GM23338 (cell line): ENCODE results near the gene SLC2A1.

Source experiments
- CREB1 ChIP-seq: fragments of 250-450 bp; sonication (Bioruptor Pico); IDR thresholded peaks from 2 replicates; pipeline ENCODE4 v1.5.0; 2020; ENCODE audit warnings: low read depth, mild to moderate bottlenecking, moderate library complexity
- CTCF ChIP-seq, 2 experiments: fragments of 200-600 bp in 1 of 2; sonication (generic) in 1 of 2; conservative IDR thresholded peaks; 2 replicates each; pipeline versions ENCODE4 v1.5.1 to v1.6.1; 2016 to 2017; ENCODE audit warnings: antibody characterized with exemption in 2 of 2, low read depth in 2 of 2, mild to moderate bottlenecking in 2 of 2, moderate library complexity in 1 of 2
- ETS1 ChIP-seq: IDR thresholded peaks from 2 replicates; pipeline ENCODE4 v1.6.1; 2016; ENCODE audit warnings: antibody characterized with exemption
- EZH2 ChIP-seq: fragments of 200-600 bp; sonication (generic); IDR thresholded peaks from one replicate; pipeline ENCODE4 v1.8.0; 2017; ENCODE audit warnings: antibody characterized with exemption, mild to moderate bottlenecking, low read depth; ENCODE audit not compliant: unreplicated experiment
- EZH2phosphoT487 ChIP-seq: fragments of 200-600 bp; sonication (generic); IDR thresholded peaks from one replicate; pipeline ENCODE4 v1.8.1; 2018; ENCODE audit warnings: antibody characterized with exemption; ENCODE audit not compliant: unreplicated experiment
- JUNB ChIP-seq: IDR thresholded peaks from one replicate; pipeline ENCODE4 v1.6.1; 2016; ENCODE audit warnings: antibody characterized with exemption; ENCODE audit not compliant: unreplicated experiment
- POLR2AphosphoS5 ChIP-seq: IDR thresholded peaks from 2 replicates; pipeline ENCODE4 v1.6.1; 2016; ENCODE audit warnings: antibody characterized with exemption, low read depth
- REST ChIP-seq: IDR thresholded peaks from one replicate; pipeline ENCODE4 v1.6.1; 2018; ENCODE audit warnings: antibody characterized with exemption; ENCODE audit not compliant: unreplicated experiment
- ZNF331 ChIP-seq: fragments of 250-450 bp; sonication (Bioruptor Pico); IDR thresholded peaks from 2 replicates; pipeline ENCODE4 v1.5.0; 2020; ENCODE audit warnings: low read depth, mild to moderate bottlenecking, moderate library complexity

- TF ChIP-seq CTCF (conservative IDR thresholded peaks at IDR 0.05; ENCODE audit: low read depth in 2 of 2) (no peak), EZH2 (no peak), POLR2AphosphoS5 (no peak), REST (no peak), EZH2phosphoT487 (no peak), ZNF331 (CRISPR knock-in tag) (no peak), JUNB (no peak), CREB1 (no peak), ETS1 (no peak)
Measured at GRCh38 chr1:42926879-42927242, 31.8 kb downstream of the SLC2A1 start.
